HG02623 (cell line): Measurements from ENCODE around the gene ORM1.
"Not testable (repeated sequence)": the region's sequence is repeated elsewhere in the genome, so short reads cannot be mapped to it uniquely, and the experiment has no call there.

Source experiments
- ATAC-seq: cut with Tn5 transposase; IDR thresholded peaks from one replicate; pipeline ENCODE4 v1.9.1; 2021; ENCODE audit warnings: moderate library complexity; ENCODE audit not compliant: unreplicated experiment

ORM1 gene

DNA sequence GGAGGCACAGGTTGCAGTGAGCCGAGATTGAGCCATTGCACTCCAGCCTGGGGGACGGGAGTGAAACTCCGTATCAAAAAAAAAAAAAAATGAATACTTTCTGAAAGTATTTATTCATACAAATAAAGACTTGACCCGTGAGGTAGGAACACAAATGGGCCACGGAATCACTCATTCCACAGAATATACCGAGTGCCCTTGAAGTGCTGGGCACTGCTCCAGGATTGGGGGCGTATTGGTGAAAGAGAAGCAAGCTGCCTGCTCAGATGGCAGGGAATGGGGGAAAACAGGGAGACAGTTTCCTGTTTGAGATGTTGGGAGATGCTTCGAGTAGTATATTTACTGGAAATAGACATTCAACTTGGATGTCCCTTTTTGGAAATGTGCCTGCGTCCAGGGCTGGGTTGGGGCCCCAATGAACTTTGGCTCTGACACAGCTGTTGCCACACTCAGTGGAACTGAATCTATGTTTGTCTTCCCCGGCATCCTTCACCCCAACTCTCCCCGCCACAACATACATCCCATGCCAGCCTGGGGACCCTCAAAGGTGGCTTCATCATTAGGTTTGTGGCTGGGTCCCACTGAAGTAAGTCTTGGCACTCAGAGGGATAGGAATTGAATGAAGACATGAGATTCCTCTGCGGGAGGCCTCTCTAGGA is 609 bp upstream of the ORM1 start:
- ATAC-seq: not testable (repeated sequence)

DNA sequence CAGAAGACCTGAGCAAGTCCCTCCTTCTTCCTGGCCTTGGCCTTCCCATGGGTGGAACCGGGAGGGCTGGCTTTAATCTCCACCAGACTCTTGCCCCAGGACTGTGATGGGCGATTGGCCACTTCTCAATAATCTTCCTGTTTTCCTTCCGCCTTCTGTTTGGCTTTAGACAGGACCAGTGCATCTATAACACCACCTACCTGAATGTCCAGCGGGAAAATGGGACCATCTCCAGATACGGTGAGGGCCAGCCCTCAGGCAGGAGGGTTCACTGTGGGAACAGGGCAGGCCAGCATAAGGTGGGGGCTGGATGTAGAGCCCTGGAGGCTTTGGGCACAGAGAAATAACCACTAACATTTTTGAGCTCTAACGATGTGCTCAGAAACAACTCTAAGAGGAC is 951 bp downstream of the ORM1 start:
- not testable (repeated sequence) for ATAC-seq

DNA sequence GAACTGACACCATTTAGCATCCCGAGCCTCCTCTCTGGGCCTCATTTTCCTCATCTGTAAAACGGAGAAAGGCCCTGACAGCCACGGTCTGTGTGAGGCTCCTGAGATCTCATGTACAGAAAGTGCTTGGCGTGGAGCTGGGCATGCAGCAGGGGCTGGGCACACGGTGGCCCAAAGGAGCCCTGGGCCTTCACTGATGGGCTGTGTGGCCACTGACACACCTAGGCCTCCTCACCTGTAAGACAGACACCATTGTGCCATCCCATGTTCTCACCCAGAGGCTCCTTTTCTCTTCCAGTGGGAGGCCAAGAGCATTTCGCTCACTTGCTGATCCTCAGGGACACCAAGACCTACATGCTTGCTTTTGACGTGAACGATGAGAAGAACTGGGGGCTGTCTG is 1.6 kb downstream of the ORM1 start:
- ATAC-seq: no peak

DNA sequence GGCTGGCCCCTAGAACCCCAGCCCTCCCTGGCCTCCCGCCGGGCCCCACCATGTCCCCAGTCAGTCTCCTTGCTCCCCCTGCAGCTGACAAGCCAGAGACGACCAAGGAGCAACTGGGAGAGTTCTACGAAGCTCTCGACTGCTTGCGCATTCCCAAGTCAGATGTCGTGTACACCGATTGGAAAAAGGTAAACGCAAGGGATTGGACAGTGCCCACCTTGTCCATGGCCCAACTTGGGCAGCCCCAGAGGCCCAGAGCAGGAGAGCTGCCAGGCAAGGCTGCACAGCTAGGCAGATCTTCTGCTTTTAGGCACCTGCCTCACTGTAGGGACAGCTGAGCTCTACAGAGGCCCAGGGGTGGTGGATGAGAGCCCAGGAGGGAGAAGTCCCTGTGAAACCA is 2.1 kb downstream of the ORM1 start:
- not testable (repeated sequence) for ATAC-seq

DNA sequence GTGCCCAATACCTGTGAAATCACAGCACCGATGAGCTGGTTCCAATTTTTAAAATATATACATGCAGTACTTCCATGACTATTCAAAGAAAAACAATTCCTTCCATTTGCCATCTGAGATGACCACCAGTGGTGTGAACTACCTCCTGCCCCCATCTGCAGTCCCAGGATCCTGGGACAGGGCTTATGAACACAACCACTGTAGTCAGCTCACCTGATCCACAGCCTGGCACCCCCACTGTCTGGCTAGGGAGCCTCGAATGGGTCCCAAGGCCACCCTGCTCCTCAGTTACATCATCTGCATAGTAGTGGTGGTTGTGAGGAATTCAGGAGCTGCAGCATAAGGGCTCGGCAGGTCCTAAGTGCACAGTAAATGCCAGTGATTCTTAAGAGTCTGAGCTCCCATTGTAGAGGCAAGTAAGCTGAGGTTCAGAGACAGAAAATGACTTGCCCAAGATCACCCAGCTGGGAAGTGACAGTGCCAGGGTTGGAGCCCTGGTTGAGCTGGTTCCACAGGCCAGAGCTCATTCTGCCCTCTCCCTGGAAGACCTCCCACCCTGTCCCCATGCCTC is 2.9 kb downstream of the ORM1 start:
- ATAC-seq: not testable (repeated sequence)

DNA sequence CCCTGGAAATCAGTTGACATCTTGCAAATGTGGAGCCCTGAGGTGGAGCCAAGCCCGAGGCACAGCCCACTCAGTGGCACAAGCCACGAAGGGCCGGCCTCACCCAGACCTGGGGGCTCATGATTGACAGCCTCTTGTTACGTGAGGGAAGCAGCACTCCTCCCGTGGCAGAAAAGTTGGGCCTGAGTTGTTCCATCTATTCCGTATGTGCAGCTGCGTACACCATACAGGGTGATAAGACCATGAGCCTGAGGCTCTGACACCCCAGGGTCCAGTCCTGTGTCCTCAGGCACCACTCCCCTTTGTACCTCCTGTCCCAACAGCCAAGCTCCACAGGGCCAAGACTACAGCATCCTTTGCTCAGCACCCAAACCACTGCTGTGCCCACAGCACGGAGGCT is 4.9 kb downstream of the ORM1 start:
- ATAC-seq: no peak

DNA sequence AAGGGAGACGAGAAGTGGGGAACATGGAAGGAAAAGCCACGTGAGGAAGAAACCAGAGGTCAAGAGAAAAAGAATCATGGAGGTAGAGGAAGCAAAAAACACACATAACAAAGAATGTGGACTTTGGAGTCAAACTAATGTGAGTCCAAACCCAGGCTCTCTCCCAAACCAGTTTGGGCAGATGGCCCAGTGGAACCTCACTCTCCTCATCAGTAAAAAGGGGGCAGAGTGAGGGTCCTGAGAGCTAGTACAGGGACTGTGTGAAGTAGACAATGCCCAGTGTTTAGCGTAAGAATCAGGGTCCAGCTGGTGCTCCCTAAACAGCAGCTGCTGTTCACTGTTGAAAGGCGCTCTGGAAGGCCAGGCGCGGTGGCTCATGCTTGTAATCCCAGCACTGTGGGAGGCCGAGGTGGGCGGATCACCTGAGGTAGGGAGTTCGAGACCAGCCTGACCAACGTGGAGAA is 5.5 kb downstream of the ORM1 start:
- ATAC-seq: not testable (repeated sequence)

DNA sequence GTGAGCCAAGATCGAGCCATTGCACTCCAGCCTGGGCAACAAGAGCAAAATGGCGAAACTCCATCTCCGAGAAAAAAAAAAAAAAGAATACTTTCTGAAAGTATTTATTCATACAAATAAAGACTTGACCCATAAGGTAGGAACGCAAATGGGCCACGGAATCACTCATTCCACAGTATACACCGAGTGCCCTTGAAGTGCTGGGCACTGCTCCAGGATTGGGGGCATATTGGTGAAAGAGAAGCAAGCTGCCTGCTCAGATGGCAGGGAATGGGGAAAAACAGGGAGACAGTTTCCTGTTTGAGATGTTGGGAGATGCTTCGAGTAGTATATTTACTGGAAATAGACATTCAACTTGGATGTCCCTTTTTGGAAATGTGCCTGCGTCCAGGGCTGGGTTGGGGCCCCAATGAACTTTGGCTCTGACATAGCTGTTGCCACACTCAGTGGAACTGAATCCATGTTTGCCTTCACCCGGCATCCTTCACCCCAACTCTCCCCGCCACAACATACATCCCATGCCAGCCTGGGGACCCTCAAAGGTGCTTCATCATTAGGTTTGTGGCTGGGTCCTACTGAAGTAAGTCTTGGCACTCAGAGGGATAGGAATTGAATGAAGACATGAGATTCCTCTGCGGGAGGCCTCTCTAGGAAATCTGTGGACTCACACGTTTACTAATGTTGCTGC is 6.2 kb downstream of the ORM1 start:
- not testable (repeated sequence) for ATAC-seq

DNA sequence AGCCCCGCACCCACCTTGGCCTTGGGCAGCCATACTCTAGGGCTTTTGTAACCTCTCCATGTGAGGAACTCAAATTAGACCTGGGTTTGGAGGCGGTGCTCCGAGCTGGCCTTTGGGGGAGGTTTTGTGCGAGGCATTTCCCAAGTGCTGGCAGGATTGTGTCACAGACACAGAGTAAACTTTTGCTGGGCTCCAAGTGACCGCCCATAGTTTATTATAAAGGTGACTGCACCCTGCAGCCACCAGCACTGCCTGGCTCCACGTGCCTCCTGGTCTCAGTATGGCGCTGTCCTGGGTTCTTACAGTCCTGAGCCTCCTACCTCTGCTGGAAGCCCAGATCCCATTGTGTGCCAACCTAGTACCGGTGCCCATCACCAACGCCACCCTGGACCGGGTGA is 6.7 kb downstream of the ORM1 start, which contains the start of gene ORM2:
Gene ORM2, plus strand, starts transcription at position 245 of the 398 bp plus-strand sequence. Its CDS starts 36 bp downstream, at position 281.
- not testable (repeated sequence) for ATAC-seq

DNA sequence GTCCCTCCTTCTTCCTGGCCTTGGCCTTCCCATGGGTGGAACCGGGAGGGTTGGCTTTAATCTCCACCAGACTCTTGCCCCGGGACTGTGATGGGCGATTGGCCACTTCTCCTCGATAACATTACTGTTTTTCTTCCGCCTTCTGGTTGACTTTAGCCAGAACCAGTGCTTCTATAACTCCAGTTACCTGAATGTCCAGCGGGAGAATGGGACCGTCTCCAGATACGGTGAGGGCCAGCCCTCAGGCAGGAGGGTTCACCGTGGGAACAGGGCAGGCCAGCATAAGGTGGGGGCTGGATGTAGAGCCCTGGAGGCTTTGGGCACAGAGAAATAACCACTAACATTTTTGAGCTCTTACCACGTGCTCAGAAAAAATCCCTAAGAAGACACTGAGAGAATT is 7.7 kb downstream of the ORM1 start:
- no peak for ATAC-seq

DNA sequence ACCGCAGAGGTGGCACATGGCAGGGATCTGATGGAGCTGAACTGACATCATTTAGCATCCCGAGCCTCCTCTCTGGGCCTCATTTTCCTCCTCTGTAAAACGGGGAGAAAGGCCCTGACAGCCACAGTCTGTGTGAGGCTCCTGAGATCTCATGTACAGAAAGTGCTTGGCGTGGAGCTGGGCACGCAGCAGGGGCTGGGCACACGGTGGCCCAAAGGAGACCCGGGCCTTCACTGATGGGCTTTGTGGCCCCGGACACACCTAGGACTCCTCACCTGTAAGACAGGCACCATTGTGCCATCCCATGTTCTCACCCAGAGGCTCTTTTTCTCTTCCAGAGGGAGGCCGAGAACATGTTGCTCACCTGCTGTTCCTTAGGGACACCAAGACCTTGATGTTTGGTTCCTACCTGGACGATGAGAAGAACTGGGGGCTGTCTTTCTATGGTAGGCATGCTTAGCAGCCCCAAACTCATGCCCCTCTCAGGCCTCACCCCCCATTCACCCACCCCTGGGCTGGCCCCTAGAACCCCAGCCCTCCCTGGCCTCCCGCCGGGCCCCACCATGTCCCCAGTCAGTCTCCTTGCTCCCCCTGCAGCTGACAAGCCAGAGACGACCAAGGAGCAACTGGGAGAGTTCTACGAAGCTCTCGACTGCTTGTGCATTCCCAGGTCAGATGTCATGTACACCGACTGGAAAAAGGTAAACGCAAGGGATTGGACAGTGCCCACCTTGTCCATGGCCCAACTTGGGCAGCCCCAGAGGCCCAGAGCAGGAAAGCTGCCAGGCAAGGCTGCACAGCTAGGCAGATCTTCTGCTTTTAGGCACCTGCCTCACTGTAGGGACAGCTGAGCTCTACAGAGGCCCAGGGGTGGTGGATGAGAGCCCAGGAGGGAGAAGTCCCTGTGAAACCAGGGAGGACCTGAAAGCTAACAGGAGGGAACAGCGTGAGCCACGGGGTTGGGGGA is 8.6 kb downstream of the ORM1 start:
- not testable (repeated sequence) for ATAC-seq

DNA sequence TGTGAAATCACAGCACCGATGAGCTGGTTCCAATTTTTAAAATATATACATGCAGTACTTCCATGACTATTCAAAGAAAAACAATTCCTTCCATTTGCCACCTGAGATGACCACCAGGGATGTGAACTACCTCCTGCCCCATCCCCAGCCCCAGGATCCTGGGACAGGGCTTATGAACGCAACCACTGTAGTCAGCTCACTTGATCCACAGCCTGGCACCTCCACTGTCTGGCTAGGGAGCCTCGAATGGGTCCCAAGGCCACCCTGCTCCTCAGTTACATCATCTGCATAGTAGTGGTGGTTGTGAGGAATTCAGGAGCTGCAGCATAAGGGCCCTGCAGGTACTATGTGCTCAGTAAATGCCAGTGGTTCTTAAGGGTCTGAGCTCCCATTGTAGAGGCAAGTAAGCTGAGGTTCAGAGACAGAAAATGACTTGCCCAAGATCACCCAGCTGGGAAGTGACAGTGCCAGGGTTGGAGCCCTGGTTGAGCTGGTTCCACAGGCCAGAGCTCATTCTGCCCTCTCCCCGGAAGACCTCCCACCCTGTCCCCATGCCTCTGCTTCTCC is 9.7 kb downstream of the ORM1 start:
- ATAC-seq: not testable (repeated sequence)

DNA sequence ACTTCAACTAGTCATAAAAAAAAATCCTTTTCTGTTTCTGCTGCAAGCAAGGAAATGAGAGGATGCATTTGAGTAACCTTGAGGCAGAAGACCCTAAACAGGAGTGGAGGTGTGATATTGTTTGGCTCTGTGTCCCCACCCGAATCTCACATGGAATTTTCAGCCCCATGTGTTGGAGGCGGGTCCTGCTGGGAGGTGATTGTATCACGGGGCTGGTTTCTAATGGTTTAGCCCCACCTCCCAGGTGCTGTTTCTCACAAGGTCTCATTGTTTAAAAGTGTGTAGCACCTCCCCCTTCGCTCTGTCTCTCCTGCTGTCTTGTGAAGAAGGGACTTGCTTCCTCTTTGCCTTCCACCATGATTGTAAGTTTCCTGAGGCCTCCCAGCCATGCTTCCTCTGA is 10.8 kb downstream of the ORM1 start:
- ATAC-seq: not testable (repeated sequence)

DNA sequence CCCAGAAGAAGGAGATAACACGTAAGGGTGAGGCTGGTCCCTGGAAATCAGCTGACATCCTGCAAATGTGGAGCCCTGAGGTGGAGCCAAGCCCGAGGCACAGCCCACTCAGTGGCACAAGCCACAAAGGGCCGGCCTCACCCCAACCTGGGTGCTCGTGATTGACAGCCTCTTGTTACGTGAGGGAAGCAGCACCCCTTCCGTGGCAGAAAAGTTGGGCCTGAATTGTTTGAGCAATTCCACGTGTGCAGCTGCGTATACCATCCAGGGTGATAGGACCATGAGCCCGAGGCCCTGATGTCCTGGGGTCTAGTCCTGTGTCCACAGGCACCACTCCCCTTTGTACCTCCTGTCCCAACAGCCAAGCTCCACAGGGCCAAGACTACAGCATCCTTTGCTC is 11.6 kb downstream of the ORM1 start:
- ATAC-seq: no peak

DNA sequence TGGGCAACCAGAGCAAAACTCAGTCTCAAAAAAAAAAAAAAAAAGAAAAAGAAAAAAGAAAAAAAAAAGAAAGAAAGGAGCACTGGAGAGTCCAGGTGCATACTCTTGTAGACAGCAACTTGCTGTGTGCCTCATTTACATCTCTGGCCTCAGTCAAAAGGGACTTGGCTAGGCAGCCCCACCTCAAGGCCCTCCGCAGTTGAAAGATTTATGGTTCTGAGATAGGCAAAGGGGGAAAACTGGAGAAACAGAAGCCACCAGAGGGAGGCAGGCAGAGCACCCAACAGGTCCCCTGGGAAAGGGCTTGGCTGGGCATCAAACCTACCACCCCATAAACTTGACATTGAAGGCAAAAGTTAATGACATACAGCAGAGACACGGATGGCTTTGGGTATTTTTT is 12.8 kb downstream of the ORM1 start:
- ATAC-seq: no peak

DNA sequence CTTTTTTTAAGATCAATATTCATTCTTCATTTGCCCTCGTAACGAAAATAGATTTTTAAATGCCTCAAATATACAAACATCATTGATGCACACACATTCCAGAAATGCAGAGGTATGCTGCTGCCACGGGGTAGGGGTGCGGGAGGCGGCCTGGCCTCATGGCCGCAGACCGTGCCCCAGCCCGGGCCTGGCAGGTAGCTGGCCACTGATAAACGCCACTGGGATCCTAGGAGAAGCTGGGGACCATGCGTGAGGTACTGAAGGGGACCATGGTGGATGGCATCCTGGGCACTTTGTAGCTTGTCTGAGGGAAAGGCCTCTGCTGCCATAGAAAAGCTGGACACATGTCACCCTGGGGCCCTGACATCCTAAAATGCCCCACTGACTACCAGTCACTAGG is 13.3 kb downstream of the ORM1 start:
- ATAC-seq: no peak

DNA sequence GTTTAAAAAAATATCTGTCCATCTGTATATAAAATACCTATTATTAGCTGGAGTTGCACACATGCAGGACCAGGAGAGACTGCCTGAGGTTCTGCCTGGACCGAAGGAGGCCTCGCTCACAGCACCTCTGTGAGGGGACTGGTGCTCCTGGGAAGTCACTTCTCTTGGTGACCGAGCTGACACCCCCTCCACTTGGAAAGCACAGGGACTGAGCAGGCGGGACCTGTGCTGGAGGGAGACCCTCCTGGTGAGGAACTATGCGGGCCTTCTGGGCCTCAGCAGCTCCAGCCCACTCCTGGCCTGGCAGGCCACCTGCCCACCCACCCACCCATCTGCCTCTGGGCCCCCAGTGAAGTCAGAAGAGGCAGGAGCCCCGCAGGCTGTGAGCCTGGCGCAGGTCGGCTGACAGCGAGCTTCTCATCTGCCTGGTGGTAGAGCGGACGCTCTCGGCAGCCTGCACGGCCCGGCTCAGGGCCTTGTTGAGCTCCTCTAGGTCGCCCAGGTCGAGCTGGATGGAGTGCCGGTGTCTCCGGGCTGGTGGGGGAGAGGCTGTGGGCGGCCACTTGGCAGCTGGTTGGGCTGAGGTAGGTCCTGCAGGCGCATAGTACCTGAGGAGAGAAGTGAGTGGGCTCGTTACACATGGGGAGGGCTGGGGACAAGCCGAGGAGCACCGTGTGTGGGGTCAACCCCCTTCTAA is 13.9 kb downstream of the ORM1 start:
- no peak for ATAC-seq

DNA sequence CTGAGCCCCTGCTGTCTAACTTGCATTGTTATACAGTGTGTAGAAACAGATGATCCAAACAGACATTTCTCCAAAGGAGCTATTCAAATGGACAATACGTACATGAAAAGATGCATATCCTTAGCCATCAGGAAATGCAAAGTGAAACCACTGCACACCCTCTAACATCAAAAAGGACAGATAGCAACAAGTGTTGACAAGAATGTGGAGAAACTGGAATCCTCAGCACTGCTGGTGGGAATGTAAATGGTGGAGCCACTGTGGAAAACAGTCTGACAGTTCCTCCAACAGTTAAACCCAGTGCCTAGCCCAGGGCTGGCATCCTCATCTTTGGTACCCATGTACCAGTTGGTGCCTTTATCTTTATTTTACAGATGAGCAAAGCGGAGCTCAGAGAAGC is 15.3 kb downstream of the ORM1 start:
- ATAC-seq: no peak

DNA sequence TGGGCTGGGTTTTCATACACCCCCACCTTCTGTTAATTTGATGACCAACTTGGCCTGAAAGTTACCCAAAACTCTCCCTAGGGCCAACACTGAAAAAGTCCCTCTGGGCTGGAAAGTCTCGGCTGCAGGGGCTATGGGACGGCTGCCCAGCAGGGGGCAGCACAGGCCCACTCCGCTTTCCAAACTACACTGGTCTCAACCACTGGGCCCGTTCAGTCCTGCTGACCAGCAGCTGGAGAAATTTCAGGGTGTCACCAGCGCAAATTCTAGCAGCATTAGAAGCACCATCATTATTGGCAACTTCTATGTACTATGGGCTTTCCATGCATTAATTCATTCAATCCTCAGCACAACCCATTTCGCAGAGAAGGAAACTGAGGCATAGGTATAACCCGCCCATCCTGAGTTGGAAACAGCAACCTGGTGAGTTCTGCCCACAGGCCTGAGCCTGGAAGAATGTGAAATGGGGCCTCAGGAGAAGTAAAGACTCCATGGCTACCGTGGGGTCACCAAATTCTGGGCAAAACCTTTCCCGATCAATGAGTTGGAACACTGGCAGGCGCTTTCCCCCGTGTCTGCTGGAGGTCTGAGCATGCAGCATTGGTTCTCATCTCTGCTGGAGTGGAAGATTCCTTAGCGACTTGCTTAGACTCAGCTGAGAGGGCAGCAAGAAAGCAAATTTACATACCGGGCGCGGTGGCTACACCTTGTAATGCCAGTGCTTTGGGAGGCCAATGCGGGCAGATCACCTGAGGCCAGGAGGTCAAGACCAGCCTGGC is 16.4 kb downstream of the ORM1 start:
- no peak for ATAC-seq
